RPMI8226 (cell line): Measurements from ENCODE around the gene DIPK2B.

Experiments used
- DNase-seq: peaks from one replicate; pipeline ENCODE4 v3.0.0-alpha.2; 2015

DIPK2B gene, protein sequence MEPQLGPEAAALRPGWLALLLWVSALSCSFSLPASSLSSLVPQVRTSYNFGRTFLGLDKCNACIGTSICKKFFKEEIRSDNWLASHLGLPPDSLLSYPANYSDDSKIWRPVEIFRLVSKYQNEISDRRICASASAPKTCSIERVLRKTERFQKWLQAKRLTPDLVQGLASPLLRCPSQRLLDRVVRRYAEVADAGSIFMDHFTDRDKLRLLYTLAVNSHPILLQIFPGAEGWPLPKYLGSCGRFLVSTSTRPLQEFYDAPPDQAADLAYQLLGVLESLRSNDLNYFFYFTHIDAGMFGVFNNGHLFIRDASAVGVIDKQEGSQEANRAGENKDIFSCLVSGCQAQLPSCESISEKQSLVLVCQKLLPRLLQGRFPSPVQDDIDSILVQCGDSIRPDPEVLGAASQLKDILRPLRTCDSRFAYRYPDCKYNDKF

GRCh38 chrX:45200741-45201234 is at the start of gene DIPK2B:
DIPK2B (minus strand) TSS chrX:45200876; CDS start chrX:45200826, 50 bp downstream.
- no peak for DNase-seq

DNA sequence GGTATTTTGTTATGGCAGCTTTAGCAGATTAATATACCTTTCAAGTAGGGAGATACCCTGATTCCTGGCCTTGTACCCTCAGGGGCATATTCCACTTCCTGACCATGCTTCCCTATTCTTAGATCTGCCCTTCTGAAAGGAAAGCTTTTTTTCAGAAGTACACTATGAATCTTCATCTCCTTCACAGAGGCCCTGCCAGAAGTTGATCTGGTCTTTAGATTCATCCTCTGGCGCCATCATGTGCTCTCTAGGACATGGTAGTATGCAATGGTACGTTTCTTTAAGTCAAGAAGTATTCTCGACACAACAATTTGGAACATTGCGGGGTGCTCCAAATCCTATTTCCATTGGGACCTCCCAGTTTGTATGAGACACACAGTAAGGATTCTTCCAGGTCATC is 39.6 kb upstream of the DIPK2B start:
- DNase-seq = no peak

GRCh38 chrX:45238489-45238888 is 37.8 kb upstream of the DIPK2B start:
- no peak for DNase-seq

DNA sequence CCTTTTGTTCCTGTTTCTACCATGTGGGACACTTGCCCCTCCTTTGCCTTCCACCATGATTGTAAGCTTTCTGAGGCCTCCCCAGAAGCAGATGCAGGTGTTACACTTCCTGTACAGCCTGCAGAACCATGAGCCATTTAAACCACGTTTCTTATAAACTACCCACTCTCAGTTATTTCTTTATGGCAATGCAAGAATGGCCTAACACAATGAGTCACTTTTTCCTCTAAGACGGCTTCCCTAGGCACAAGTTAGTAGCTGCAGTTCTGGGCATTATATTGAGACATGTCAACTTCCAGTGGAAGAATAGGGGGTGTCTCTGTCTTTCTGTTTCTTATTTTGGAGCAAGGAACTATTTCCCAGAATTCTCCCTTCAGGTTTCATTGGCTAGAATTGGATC is 32.9 kb upstream of the DIPK2B start:
- DNase-seq = no peak

- no peak for DNase-seq
Observed at GRCh38 chrX:45232139-45232538, 31.5 kb upstream of the DIPK2B start.

DNA sequence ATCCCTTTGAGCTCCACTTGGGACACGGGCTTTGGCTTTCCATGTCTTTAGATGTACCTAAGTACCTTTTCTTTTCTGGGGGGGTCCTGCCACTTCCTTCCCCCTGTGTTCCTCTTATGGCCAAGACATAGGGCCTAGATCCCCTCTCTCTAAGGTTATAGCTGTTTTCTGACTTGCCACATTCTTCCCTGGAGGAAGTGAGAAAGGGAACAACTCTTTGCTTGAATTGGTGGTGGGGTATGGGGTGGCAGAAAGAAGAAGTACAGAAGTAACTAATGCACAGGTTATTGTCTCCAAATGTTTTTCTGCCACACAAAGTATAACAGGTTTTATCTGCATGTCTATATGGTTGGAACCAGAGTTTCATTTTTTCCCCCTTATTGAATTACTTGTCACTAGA is 29.7 kb upstream of the DIPK2B start:
- DNase-seq = no peak

DNA sequence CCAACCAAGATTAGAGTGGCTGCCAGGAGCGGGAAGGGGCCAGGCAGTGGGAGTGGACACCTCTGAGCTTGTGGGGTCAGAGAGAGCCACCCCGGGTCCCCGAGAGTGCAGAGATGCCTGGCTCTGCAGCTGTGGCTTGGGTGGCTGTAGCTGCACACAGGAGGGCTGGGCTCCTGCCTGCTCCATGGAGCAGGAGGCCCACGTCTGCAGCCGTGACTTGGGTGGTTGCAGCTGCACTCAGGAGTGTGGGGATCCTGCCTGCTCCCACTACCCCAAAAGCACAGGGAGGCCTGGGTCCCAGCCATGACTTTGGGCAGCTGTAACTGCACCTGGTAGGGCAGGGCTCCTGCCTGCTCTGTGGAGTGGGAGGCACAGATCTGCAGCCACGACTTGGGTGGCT is 28.7 kb upstream of the DIPK2B start:
- DNase-seq = no peak

GRCh38 chrX:45228126-45228525 is 27.4 kb upstream of the DIPK2B start:
- no peak for DNase-seq

GRCh38 chrX:45208121-45208856 is 7.6 kb upstream of the DIPK2B start:
- DNase-seq = no peak

DNA sequence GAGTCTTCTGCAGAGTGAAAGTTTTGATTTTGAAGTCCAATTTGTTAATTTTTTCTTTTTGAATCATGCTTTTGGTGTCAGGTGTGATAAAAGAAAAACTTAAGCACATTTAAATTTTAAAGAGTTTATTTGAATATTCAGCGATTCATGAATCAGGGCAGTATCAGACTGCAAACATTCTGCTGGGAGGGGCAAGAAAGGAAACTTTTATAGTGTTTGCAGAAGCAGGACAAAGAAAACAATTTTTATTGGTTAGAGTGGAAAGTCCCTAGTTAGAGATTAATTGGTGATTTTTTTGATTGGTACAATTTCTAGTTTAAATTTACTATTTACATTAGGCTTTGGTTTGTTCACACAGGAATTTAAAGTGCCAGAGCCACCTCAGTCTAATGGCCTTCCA is 1.5 kb upstream of the DIPK2B start:
- DNase-seq = no peak

GRCh38 chrX:45198706-45199105 is 2.0 kb downstream of the DIPK2B start:
- DNase-seq = no peak

GRCh38 chrX:45198301-45198700 is 2.4 kb downstream of the DIPK2B start:
- no peak for DNase-seq

DNA sequence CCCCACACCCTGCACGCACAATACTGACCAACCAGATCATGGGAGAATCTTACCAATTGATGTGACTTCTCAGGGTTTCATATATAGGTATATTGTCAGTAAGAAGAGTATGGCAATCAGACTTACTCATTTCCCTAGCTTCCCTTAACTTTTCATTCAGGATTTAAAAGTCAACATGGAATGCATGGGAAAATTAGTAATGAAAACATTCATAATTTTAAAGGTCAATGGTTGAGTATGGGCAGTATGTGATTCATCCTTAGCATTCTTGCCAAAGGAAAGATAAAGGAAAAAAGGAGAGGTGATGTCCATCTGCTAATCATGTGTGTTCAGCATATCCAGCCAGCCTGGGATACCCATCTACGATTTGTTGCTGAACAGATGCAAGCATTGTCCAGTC is 4.0 kb downstream of the DIPK2B start:
- DNase-seq = no peak

- no peak for DNase-seq
Observed at GRCh38 chrX:45191820-45192409, 8.8 kb downstream of the DIPK2B start.

DNA sequence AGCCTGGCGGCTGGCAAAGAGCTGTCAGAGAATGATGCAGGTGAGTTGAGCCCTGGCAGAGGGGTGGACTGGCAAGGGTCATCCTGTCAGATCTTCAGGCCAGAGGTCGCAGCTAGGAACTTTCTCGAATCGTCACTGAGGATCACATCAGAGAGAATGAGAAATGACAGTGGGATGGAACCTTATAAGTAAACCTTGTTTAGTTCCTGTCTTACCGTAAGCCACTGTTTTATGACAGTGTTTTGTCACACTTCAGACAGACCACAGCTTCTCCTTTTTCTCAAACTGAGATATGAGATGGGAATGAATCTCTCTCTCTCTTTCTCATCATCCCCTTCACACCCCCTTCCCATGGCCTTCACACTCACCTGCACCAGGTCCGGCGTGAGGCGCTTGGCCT is 9.3 kb downstream of the DIPK2B start:
- DNase-seq = no peak

DNA sequence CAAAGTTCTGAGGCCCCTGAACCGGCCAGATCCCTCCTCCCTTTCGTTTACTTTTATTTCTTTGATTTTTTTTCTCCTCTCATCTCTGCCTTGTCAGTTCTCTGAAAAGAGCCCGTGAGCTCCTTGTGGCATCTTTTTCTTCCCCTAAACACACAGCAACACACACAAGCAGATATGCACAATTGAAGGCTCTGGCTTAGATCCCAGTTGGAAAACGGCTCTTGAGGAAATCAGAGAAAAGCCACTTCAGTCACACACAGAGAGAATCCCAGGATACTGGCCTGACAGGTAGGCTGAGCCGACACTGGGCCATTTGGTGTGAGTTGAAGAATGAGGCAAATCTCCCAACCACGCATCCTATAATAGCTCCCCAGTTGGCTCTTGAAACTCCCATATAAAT is 12.9 kb downstream of the DIPK2B start:
- DNase-seq = no peak

DNA sequence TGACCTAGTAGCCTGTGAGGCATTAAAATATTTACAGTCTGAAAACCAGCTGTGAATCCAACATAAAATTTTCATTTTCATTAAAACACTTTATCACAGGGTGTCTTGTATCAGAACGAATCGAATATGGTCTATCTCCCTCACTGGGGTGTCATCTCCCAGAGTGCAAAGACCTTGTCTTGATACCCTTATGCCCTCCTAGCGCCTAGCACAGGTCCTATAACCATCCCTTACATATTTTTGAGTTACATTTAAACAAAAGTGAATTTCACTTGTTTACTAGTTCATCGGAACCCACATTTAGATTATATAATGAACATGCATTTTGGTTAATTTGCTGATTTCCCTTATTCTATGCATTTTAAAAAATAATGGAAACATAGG is 14.0 kb downstream of the DIPK2B start:
- DNase-seq = no peak

DNA sequence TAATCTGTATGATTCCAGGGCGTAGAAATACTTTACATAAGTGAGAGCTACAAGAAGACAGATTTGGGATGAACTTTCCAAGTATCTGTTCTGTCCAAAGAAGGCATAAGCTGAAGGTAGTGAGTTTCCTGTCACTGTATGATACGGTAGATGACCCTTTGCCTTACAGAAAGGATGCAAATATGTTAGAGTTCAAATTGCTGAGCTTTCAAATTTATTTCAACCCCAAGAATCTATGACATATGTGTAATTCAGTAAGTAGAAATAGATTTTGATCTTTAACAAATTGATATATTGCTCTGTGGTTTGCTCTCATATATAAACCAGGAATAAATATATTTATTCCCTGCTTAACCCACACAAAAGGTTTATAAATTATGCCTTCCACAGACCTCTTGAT is 16.5 kb downstream of the DIPK2B start:
- no peak for DNase-seq

DNA sequence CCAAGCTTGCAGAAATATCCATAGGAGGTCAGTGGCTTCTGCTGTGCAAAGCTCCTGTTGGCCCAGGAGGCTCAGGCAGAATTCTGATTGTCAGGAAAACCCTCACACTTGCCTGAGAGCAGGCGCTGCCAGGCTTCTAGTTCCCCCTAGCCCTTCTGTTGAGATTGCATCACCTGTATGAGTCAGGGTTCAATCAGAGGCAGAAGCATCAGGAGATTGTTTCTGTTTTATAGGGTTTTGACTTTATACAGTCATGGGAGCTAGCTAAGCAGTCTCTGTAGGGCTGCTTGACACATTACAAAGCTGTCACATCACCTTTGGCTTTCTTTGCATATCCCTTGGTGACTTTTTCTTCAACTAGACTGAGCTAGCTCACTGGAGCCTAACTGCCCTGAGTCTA is 27.8 kb downstream of the DIPK2B start:
- no peak for DNase-seq

DNA sequence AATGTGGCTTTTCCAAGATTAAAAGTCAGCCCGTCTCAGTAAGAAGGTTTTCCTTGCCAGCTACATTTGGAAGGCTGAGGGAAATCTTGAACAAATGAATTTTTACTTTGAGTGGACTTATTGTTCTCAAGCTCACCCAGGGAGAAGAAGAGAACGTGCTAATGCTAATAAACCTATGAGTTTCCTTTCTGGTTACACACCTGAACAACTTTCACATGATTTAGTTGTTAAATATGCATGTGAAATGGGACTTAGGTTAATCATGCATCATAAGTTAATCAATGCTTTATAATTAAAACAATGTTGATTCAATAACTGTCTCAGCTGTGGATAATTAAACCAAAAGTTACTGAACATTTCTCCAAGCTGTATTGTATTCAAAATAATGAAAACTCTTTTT is 33.9 kb downstream of the DIPK2B start:
- no peak for DNase-seq

DNA sequence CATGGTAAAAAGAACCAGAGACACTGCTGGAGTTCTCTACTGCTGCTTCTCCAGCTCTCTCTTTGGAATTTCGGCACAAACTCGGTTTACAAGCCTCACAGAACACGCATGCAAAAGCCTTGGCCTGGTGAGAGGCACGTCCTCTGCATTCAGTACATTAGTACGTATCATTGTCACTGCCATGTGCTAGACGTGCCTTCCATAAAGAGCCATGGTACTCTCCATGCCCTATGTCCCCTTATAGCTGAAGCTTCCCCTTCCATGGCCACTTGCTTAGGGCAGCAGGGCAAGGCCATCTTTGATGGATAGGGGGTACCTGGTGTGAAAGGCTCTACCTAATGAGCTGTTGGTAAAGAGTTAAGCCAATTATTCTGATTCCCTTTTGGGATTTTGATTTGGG is 35.0 kb downstream of the DIPK2B start:
- DNase-seq = no peak

- DNase-seq = no peak
Observed at GRCh38 chrX:45164995-45165394, 35.7 kb downstream of the DIPK2B start.

GRCh38 chrX:45164021-45164621 is 36.6 kb downstream of the DIPK2B start:
- DNase-seq = no peak

GRCh38 chrX:45157647-45158046 is 43.0 kb downstream of the DIPK2B start:
- no peak for DNase-seq
